A549 (cell line): ENCODE results near the gene ILK. TPM values are rescaled to one million over a fixed set of nuclear protein-coding genes. Genes with fewer than 3 reads are reported as not detected.

Experiments
- ATAC-seq, 2 experiments: fragments of 200-7000 bp in 1 of 2; fragments of >200 bp in 1 of 2; cut with Nextera tagmentation in 1 of 2; cut with Tn5 transposase in 1 of 2; 3 replicates each; pipeline versions ENCODE4 v1.8.0 to v1.9.1; 2018 to 2020; ENCODE audit warnings: mild to moderate bottlenecking in 1 of 2, moderate library complexity in 1 of 2
- CTCF ChIA-PET: fragments of 300-600 bp; sonication (Branson Sonifier 250); formaldehyde crosslinking; extraction: SDS; loops from one replicate; lab custom pipeline; 2021; ENCODE audit warnings: antibody characterized with exemption, inconsistent platforms; lab: Yijun Ruan, JAX
- POLR2A ChIA-PET: fragments of 350-600 bp; formaldehyde crosslinking; extraction: SDS; loops from one replicate; lab custom pipeline; 2021; ENCODE audit warnings: antibody characterized with exemption, inconsistent platforms; lab: Yijun Ruan, JAX
- DNase-seq, 2 experiments: peaks; one replicate each; pipeline versions ENCODE4 v3.0.0 to v3.0.0-alpha.2; 2011 to 2016; ENCODE audit warnings: low read depth in 1 of 2, low spot score in 1 of 2
- FAIRE-seq: peaks from 2 replicates; lab custom pipeline; 2011; peaks lifted over from hg19 to GRCh38; lab: Jason Lieb, UNC
- H3K27ac ChIP-seq, 2 experiments: fragments of >200 bp; sonication (Bioruptor Twin); formaldehyde crosslinking; 3 replicates each; pipeline ENCODE4 v1.5.1; 2016 to 2017
- H3K4me1 ChIP-seq: fragments of >200 bp; sonication (Bioruptor Twin); formaldehyde crosslinking; 3 replicates; pipeline ENCODE4 v1.6.1; 2016
- H3K4me2 ChIP-seq: fragments of >200 bp; sonication (Bioruptor Twin); formaldehyde crosslinking; 3 replicates; pipeline ENCODE4 v1.6.1; 2016
- H3K4me3 ChIP-seq: fragments of >200 bp; sonication (Bioruptor Twin); formaldehyde crosslinking; 3 replicates; pipeline ENCODE4 v1.5.1; 2016
- H3K9me3 ChIP-seq: fragments of >200 bp; sonication (Bioruptor Twin); formaldehyde crosslinking; 3 replicates; pipeline ENCODE4 v1.6.1; 2016
- CEBPB ChIP-seq, 2 experiments: fragments of >200 bp in 1 of 2; sonication (Bioruptor Twin) in 1 of 2; formaldehyde crosslinking in 1 of 2; IDR thresholded peaks; 2 replicates each; pipeline ENCODE4 v1.6.1; 2012 to 2016
- CHD2 ChIP-seq: fragments of 150-350 bp; IDR thresholded peaks from 2 replicates; pipeline ENCODE4 v1.6.1; 2014; ENCODE audit warnings: low read length; ENCODE audit not compliant: partially characterized antibody
- EP300 ChIP-seq, 2 experiments: fragments of >200 bp; sonication (Bioruptor Twin); formaldehyde crosslinking; IDR thresholded peaks; 2 replicates in 1 of 2; 3 replicates in 1 of 2; pipeline ENCODE4 v1.6.1; 2016 to 2017
- ESRRA ChIP-seq: fragments of 150-350 bp; IDR thresholded peaks from 2 replicates; pipeline ENCODE4 v1.6.1; 2014; ENCODE audit warnings: mild to moderate bottlenecking, low read length, borderline replicate concordance
- FOSB ChIP-seq: fragments of 250-450 bp; sonication (Bioruptor Pico); IDR thresholded peaks from 2 replicates; pipeline ENCODE4 v1.5.0; 2020; ENCODE audit warnings: mild to moderate bottlenecking, moderate library complexity
- HOXA7 ChIP-seq: fragments of 250-450 bp; sonication (Bioruptor Pico); IDR thresholded peaks from 2 replicates; pipeline ENCODE4 v1.5.0; 2020; ENCODE audit warnings: mild to moderate bottlenecking, moderate library complexity
- JUN ChIP-seq, 2 experiments: fragments of >200 bp; sonication (Bioruptor Twin); formaldehyde crosslinking; IDR thresholded peaks; 2 replicates in 1 of 2; 3 replicates in 1 of 2; pipeline ENCODE4 v1.6.1; 2016 to 2017
- NFE2L2 ChIP-seq: fragments of 150-350 bp; conservative IDR thresholded peaks from 2 replicates; pipeline ENCODE4 v1.6.1; 2014; ENCODE audit warnings: low read length
- RARB ChIP-seq: fragments of 250-450 bp; sonication (Bioruptor Pico); IDR thresholded peaks from 2 replicates; pipeline ENCODE4 v1.8.0; 2021; ENCODE audit warnings: mild to moderate bottlenecking, moderate library complexity
- SREBF2 ChIP-seq: fragments of 450-650 bp; IDR thresholded peaks from 2 replicates; pipeline ENCODE4 v1.6.1; 2014; ENCODE audit warnings: mild to moderate bottlenecking, moderate library complexity
- USF2 ChIP-seq: fragments of 450-650 bp; IDR thresholded peaks from 2 replicates; pipeline ENCODE4 v1.6.1; 2014; ENCODE audit warnings: antibody characterized with exemption
- WGBS: methylation state at CpG from one replicate; pipeline ENCODE4 v1.1.6; 2017; ENCODE audit errors: missing lambda C conversion rate; 5-methylcytosine and 5-hydroxymethylcytosine counted together
- polyA plus RNA-seq, 4 experiments: library from polyadenylated mRNA; depleted of rRNA in 3 of 4; stranded (reverse); fragments of >200 nt; fragmentation: RNase III in 1 of 4; extraction: RNeasy Plus Mini Kit Qiagen cat#74134 plus additional on column Dnase treatment in 1 of 4; gene quantifications; 2 replicates in 3 of 4; 3 replicates in 1 of 4; pipeline ENCODE4 v1.2.3, GENCODE V29; 2011 to 2017
- TF ChIP-seq, protein P1 (sequence below): fragments of >200 bp; sonication (Bioruptor Twin); formaldehyde crosslinking; IDR thresholded peaks from 2 replicates; pipeline ENCODE4 v1.6.1; 2016
- TF ChIP-seq, protein P2 (sequence below): fragments of 200-600 bp; sonication (generic); IDR thresholded peaks from 2 replicates; pipeline ENCODE4 v1.6.1; 2016; ENCODE audit warnings: antibody characterized with exemption, mild to moderate bottlenecking, moderate library complexity
- TF ChIP-seq, protein P3 (sequence below): fragments of 250-450 bp; sonication (Bioruptor Pico); IDR thresholded peaks from 2 replicates; pipeline ENCODE4 v1.5.0; 2020; ENCODE audit warnings: low read depth, mild to moderate bottlenecking, moderate library complexity
- TF ChIP-seq, protein P4 (sequence below): IDR thresholded peaks from 2 replicates; pipeline ENCODE4 v1.6.1; 2012

The ILK gene
- polyA plus RNA-seq, 2 of the 4 experiments (the other 2 are of a cell fraction), result 108 to 109 TPM

DNA sequence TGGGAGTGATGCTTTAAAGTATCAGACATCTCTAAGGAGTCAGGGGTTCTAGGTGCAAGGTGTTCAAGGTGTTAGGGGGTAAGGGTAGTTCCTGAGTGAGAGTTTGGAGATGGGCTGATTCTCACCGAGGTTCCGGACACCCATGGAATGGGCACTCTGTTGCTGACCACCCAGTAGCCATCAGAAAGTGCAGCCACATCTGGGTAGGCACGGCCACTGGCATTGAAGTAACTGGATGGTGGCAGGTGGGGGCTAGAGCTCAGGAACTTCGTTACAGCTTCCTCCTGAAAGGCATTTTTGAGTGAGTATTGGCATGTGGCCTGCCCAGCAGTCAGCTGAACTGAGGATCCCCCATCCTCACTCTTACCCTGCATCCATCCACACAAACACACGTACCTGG lies 11.5 kb downstream of the ILK start:
- Histone ChIP-seq H3K4me3 (no peak overlapping the region), H3K27ac (no peak overlapping the region), H3K4me2 (no peak overlapping the region), H3K9me3 (no peaks in the 10 kb centered on the region)
- CTCF ChIA-PET, result interaction anchor here (1.1 to 4.3 kb wide), 5 partner anchors 10 to 252 kb away, joined by 3 to 27 read pairs (median 4); partner anchors contain the start of gene MRPL17
- FAIRE-seq, result no peak
- 89% methylated on average over 5 of the region's 5 CpGs for WGBS
- TF ChIP-seq SREBF2 (no peak), FOSB (CRISPR knock-in tag) (no peak), HOXA7 (no peak), NFE2L2 (no peak), EP300 (IDR thresholded peaks at IDR 0.05) (no peak), ESRRA (no peak)
- TF ChIP-seq, protein P1, sequence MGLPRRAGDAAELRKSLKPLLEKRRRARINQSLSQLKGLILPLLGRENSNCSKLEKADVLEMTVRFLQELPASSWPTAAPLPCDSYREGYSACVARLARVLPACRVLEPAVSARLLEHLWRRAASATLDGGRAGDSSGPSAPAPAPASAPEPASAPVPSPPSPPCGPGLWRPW, result no peak
- TF ChIP-seq, protein P2, sequence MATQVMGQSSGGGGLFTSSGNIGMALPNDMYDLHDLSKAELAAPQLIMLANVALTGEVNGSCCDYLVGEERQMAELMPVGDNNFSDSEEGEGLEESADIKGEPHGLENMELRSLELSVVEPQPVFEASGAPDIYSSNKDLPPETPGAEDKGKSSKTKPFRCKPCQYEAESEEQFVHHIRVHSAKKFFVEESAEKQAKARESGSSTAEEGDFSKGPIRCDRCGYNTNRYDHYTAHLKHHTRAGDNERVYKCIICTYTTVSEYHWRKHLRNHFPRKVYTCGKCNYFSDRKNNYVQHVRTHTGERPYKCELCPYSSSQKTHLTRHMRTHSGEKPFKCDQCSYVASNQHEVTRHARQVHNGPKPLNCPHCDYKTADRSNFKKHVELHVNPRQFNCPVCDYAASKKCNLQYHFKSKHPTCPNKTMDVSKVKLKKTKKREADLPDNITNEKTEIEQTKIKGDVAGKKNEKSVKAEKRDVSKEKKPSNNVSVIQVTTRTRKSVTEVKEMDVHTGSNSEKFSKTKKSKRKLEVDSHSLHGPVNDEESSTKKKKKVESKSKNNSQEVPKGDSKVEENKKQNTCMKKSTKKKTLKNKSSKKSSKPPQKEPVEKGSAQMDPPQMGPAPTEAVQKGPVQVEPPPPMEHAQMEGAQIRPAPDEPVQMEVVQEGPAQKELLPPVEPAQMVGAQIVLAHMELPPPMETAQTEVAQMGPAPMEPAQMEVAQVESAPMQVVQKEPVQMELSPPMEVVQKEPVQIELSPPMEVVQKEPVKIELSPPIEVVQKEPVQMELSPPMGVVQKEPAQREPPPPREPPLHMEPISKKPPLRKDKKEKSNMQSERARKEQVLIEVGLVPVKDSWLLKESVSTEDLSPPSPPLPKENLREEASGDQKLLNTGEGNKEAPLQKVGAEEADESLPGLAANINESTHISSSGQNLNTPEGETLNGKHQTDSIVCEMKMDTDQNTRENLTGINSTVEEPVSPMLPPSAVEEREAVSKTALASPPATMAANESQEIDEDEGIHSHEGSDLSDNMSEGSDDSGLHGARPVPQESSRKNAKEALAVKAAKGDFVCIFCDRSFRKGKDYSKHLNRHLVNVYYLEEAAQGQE, result no peak
- TF ChIP-seq, all 56 proteins: peak for 0
- ATAC-seq (no peak), DNase-seq (no peak)
- POLR2A ChIA-PET, result no interaction called here
- H3K4me1 ChIP-seq, result peaks cover 28% of the 10 kb centered on the region

GRCh38 chr11:6615882-6616585 lies 12.5 kb downstream of the ILK start:
- Histone ChIP-seq H3K4me1 (peaks cover 18% of the 10 kb centered on the region), H3K27ac (no peak overlapping the region), H3K4me3 (no peak overlapping the region), H3K4me2 (no peak overlapping the region), H3K9me3 (no peaks in the 10 kb centered on the region)
- DNase-seq (no peak), FAIRE-seq (no peak), ATAC-seq (no peak)
- ChIA-PET POLR2A (no interaction called here), CTCF (interaction anchor here (0.9 to 1.5 kb wide), 3 partner anchors 11 to 237 kb away, joined by 3 to 6 read pairs (median 4); partner anchors contain the start of gene MRPL17)
- WGBS, result 83% methylated on average over 9 of the region's 9 CpGs
- TF ChIP-seq SREBF2 (no peak), JUN (IDR thresholded peaks at IDR 0.05) (no peak), CHD2 (no peak), USF2 (no peak), CEBPB (IDR thresholded peaks at IDR 0.05) (no peak), FOSB (CRISPR knock-in tag) (no peak), RARB (CRISPR knock-in tag) (no peak)
- TF ChIP-seq, protein P3, sequence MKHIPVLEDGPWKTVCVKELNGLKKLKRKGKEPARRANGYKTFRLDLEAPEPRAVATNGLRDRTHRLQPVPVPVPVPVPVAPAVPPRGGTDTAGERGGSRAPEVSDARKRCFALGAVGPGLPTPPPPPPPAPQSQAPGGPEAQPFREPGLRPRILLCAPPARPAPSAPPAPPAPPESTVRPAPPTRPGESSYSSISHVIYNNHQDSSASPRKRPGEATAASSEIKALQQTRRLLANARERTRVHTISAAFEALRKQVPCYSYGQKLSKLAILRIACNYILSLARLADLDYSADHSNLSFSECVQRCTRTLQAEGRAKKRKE, result no peak
- TF ChIP-seq, protein P4, sequence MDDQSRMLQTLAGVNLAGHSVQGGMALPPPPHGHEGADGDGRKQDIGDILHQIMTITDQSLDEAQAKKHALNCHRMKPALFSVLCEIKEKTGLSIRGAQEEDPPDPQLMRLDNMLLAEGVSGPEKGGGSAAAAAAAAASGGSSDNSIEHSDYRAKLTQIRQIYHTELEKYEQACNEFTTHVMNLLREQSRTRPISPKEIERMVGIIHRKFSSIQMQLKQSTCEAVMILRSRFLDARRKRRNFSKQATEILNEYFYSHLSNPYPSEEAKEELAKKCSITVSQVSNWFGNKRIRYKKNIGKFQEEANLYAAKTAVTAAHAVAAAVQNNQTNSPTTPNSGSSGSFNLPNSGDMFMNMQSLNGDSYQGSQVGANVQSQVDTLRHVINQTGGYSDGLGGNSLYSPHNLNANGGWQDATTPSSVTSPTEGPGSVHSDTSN, result no peak
